Panc1 (cell line): ENCODE data around the gene FBF1.

Experiments
- POLR2AphosphoS5 ChIP-seq: IDR thresholded peaks from 2 replicates; pipeline ENCODE4 v1.6.1; 2012; ENCODE audit warnings: mild to moderate bottlenecking, low read depth, low read length, moderate library complexity
- SIN3A ChIP-seq: IDR thresholded peaks from 2 replicates; pipeline ENCODE4 v1.6.1; 2012; ENCODE audit warnings: low read depth, mild to moderate bottlenecking, low read length, moderate library complexity, borderline replicate concordance; ENCODE audit not compliant: insufficient read depth
- TF ChIP-seq, protein P1 (sequence below): fragments of 450-650 bp; IDR thresholded peaks from 2 replicates; pipeline ENCODE4 v1.5.1; 2017; ENCODE audit warnings: mild to moderate bottlenecking
- TF ChIP-seq, protein P2 (sequence below), 2 experiments: IDR thresholded peaks; 2 replicates each; pipeline ENCODE4 v1.6.1; 2011 to 2012; ENCODE audit warnings: low read depth in 2 of 2, control low read depth in 1 of 2, low read length in 1 of 2, mild to moderate bottlenecking in 1 of 2, moderate library complexity in 1 of 2; ENCODE audit not compliant: insufficient read depth in 1 of 2

DNA sequence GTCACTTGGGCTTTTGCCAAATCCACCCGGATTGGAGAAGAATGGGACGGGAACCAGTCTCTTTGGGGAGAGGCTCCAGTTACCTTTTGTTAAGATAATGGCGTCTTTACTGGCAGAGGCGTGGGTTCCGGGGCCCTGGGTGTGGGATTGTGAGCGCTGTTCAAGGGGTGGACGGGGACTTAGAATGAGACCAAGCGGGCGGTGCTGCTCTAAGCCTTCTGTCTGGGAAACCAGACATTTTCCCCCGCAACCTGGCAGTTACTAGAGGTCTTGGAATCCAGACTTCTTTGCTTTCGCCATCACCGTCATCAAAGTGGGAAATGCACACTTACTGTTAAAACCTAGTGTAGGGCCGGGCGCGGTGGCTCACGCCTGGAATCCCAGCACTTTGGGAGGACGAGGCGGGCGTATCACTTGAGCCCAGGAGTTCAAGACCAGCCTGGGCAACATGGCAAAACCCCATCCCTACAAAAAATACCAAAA, 38.9 kb upstream of the FBF1 start:
- TF ChIP-seq, protein P1, sequence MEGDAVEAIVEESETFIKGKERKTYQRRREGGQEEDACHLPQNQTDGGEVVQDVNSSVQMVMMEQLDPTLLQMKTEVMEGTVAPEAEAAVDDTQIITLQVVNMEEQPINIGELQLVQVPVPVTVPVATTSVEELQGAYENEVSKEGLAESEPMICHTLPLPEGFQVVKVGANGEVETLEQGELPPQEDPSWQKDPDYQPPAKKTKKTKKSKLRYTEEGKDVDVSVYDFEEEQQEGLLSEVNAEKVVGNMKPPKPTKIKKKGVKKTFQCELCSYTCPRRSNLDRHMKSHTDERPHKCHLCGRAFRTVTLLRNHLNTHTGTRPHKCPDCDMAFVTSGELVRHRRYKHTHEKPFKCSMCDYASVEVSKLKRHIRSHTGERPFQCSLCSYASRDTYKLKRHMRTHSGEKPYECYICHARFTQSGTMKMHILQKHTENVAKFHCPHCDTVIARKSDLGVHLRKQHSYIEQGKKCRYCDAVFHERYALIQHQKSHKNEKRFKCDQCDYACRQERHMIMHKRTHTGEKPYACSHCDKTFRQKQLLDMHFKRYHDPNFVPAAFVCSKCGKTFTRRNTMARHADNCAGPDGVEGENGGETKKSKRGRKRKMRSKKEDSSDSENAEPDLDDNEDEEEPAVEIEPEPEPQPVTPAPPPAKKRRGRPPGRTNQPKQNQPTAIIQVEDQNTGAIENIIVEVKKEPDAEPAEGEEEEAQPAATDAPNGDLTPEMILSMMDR = no peak
- TF ChIP-seq POLR2AphosphoS5 (no peak), SIN3A (no peak; the same call in 1 of the 2 replicates)
- TF ChIP-seq, protein P2, sequence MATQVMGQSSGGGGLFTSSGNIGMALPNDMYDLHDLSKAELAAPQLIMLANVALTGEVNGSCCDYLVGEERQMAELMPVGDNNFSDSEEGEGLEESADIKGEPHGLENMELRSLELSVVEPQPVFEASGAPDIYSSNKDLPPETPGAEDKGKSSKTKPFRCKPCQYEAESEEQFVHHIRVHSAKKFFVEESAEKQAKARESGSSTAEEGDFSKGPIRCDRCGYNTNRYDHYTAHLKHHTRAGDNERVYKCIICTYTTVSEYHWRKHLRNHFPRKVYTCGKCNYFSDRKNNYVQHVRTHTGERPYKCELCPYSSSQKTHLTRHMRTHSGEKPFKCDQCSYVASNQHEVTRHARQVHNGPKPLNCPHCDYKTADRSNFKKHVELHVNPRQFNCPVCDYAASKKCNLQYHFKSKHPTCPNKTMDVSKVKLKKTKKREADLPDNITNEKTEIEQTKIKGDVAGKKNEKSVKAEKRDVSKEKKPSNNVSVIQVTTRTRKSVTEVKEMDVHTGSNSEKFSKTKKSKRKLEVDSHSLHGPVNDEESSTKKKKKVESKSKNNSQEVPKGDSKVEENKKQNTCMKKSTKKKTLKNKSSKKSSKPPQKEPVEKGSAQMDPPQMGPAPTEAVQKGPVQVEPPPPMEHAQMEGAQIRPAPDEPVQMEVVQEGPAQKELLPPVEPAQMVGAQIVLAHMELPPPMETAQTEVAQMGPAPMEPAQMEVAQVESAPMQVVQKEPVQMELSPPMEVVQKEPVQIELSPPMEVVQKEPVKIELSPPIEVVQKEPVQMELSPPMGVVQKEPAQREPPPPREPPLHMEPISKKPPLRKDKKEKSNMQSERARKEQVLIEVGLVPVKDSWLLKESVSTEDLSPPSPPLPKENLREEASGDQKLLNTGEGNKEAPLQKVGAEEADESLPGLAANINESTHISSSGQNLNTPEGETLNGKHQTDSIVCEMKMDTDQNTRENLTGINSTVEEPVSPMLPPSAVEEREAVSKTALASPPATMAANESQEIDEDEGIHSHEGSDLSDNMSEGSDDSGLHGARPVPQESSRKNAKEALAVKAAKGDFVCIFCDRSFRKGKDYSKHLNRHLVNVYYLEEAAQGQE (IDR thresholded peaks at IDR 0.05; ENCODE audit: insufficient read depth in 1 of 2, low read depth in 2 of 2, low read length in 1 of 2) = no peak
